Activated CD8-positive, alpha-beta memory T cell treated with anti-CD3 and anti-CD28 coated beads for 24 hours (primary cell): ENCODE measurements around the gene FOSL1.

Experiments
- DNase-seq: peaks from one replicate; pipeline ENCODE4 v3.0.0-alpha.2; 2020

Gene FOSL1

DNA sequence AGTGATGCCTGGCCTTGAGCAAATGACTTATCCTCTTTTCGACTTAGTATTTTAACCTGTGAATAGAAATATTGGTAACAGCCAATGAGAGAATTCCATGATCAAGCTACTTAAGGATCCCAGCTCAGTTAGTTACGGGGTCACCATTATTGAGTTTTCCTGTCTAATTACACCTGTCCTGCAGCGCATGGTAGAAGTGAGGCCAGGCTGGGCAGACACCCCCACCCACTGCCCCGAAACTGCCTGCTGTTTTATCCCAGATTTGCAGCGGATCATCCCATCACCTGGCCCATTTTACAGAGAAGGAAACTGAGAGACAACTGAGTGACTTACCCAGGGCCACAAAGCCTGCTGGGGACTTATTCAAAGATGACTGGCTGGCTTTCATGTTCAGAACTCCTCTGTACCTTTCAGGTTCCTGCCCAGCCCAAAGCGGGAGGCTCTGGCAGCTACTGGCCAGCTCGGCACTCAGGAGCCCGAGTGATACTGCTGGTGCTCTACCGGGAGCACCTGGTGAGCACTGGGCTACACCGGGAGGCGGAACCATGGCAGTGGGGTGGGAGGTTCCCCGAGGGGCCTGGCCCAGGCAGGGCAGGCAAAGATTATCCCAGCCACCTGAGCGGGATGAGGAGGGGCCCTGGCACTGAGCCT is 38.5 kb downstream of the FOSL1 start:
- DNase-seq, result no peak

DNA sequence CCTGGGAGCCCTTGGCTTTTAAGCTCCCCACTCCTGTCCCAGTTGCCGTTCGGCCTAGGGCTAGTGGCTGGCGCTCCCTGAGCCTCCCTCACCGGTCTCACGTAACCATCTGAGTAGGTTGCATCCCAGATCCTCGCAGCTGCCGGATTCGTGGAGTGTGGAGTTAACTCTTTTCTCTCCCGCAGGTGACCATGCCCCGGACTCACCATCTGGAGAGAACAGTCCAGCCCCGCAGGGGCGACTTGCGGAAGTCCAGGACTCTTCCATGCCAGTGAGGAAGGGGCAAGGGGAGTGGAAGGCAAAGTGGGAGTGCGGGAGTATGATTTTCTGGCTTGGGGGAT is 39.1 kb downstream of the FOSL1 start:
- DNase-seq, result no peak

DNA sequence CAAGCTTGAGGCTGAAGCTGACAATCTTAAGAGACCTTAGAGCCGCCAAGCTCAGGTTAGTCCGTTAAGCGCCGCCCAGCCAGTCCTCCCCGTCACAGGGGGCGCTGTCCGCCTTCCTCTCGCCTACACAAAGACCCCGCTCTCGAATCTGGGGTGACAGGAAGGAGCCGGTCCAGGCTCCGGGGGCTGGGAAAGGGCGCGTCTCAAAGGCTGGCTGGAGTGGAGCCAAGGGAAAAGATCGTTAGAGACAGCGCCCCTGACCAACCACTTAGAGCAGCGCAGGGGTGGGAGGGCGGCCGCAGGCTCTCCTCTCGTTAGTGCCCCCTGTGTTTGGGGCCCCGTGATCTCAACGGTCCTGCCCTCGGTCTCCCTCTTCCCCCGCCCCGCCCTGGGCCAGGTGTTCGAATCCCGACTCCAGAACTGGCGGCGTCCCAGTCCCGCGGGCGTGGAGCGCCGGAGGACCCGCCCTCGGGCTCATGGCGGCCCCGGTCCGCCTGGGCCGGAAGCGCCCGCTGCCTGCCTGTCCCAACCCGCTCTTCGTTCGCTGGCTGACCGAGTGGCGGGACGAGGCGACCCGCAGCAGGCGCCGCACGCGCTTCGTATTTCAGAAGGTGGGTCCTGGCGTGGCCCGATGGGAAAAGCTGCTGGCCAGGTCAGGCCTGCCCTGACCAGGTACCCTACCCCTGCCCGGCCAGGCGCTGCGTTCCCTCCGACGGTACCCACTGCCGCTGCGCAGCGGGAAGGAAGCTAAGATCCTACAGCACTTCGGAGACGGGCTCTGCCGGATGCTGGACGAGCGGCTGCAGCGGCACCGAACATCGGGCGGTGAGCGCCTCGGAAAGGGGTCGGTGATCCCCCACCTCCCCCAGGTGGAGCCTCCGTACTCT is 39.7 kb downstream of the FOSL1 start, which contains the start of gene MUS81:
Gene MUS81 (plus strand): TSS at position 156 of the 887 bp plus-strand sequence. CDS start 321 bp downstream, at position 477.
- DNase-seq, result peak; percentile 99

DNA sequence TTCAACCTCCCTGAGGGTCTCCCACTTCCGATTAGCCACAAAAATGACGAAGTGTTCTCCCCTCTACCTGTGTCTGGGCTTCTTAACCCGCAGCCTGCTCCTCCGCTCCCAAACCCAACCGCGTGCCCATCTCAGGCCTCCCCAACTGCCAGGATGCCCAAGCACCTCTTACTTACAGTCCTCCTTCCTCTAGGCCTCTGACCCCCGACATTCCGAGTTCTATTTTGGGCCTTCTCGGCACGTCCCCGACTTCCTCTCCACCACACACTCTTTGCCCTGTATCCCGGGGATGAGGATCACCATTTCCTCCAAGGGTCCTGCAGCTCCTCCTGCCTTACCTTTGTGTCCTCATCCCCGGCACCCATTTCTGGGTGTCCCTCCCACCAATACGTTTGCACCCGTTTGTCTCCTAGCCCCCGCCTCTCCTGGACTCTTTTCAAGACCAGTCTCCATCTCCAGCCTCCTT is 40.3 kb downstream of the FOSL1 start:
- no peak for DNase-seq

DNA sequence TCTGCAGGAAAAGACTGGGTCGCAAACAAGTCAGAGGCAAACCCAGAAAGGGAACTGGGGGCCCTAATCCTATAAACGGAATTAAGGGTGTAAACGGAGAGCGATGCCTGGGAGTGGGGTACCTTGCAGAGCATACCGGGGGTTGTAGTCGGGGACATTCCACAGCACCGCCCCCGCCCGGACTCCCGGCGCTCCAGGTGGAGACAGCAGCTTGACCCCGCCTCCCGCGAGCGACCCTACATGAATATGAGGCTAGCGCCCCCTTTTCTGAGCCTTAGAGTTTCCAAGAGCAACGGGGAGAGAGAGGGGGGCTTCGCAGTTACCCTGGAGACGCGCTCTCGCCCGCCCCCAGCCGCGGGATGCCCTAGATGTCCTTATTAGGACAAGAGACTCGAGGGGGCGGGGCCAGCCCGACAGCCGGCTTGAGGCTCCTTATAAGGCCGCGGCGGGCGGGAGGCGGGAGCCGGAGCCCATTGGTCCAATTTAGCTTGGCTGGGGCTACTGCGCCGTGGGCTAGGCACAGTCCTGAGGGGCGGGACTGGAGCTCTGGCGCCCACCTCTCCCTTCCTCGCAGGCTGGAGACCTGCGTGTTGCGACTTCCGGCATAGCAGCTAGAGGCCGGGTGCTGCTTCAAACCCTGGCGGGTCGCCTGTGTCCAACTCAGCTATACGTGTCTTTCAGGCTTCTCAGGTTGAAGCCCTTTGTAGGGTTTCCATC is 40.9 kb downstream of the FOSL1 start:
- peak; percentile 98 for DNase-seq

DNA sequence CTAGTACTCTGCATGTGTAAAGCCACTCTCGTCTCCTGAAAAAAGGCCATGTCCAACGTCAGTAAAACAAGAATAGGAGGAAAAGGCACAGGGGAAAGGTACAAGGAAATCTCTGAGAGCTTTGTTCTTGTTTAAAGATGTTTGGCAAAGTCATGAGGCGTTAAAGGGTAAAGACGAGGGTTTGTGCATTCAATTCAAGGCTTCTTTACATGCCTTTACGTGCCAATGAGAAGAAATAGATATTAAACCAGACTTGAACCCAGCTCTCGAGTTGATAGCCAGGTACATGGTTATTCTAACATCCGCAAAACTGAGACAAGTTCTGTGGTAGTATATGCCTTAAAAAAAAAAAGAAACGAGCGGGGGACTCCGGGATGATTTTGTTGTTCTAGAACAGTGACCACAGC is 41.5 kb downstream of the FOSL1 start:
- DNase-seq, result no peak

DNA sequence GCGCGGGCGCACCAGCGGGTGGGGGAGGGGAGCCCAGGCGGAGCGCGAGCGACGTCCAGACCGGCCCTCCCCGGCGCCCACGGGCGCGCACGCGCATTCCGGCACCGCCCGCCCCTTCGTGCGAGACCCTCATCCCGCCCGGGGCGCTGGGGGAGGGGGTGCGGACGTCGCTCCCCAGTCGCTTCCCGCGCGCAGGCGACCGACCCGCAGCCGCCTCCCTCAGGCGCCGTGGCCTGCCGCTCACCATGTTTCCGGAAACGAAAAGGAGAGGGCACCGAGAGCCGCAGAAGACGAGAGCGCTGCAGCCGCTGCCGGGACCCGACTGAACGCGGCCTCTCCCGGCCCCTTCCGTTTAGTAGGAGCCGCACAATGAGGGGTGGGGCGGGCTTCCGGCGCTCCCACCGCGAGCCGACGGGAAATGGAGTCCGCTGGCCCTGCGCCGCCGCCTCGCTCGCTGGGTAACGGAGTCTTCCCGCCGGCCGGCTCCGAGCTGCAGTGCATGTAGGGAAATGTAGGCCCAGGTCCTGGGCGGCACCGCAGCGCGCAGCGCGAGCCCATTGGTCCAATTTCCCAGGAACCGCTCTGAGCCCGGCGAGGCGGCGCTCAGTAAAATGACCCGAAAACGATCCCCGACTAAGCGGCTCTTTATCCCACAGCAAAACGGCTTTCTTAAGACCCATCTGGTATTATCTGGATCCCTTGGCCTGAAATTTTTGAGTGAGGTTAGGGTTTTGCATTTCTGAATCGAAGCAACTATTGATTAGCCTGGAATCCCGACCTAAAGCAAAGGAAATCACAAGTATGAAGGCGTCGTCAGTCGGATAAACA is 42.1 kb downstream of the FOSL1 start, which contains the start of gene CFL1:
Gene CFL1 (minus strand): TSS at position 328 of the 828 bp plus-strand sequence. CDS start 81 bp downstream, at position 247.
- DNase-seq, result peak; percentile 97

DNA sequence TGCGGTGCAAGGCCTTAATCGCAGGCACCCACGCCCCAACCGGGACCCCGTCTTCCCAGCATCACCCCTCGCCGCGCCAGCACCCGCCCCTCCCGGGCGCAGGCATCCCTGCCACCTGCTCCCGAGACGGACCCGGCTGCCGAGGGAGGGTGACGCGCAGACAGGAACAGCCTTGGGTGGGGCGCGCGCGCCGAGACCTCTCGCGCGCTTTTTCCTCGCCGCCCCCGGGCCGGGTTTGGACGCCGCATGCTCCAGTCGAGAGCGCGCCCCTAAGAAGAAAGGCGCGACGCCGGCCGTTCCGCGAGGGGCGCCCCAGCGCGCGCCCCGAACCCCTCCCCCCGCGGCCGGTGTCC is 42.7 kb downstream of the FOSL1 start:
- no peak for DNase-seq

DNA sequence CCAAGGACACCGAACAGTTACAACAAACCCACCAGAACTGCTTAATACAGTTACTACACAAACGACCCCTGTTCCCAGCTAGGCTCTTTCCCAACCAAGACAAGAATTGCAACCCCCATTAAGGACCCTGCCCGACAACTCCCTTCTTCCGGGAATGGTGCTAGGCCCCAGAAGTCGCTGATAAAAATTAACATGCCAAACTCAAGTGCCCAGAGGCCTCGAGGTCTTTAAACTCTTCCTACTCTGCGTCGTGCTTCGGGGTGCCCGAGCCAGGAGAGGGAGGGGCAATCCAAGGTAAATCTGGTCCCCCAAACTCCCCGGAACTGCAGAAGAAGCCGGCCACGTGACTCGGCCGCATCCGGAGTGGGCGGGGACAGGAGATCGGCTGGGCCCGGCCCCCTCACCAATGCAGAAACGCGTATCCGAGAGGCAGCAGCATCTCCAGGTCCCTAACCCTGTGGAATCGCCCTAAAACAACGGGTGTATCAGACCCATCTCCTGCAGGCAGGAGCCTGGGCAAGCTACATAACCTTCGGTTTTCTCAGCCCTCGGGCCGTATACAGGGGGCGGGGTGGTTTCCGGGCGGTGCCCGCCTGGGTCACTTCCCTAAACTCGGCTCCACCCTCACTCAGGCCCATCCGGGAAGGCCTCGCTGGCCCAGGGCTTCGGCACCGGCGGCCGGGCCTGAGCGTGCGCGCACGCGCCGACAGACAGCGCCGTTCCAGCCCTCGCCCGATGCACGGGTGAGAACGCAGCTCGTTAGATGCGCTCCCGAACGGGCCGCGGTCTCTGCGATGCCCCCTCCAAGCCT is 43.3 kb downstream of the FOSL1 start:
- DNase-seq, result peak; percentile 90

DNA sequence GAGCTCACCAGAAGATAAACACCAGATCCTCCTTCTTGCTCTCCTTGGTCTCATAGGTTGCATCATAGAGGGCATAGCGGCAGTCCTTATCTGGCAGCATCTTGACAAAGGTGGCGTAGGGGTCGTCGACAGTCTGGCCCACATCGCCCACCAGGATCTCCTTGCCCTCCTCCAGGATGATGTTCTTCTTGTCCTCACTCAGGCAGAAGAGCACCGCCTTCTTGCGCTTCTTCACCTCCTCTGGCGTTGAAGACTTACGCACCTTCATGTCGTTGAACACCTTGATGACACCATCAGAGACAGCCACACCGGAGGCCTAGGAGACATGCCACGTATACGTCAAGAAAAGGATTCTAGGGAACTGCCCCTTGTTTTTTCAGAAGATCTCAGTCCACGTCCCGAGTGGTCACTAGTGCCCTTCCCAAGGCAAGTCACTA is 44.2 kb downstream of the FOSL1 start:
- DNase-seq, result no peak

DNA sequence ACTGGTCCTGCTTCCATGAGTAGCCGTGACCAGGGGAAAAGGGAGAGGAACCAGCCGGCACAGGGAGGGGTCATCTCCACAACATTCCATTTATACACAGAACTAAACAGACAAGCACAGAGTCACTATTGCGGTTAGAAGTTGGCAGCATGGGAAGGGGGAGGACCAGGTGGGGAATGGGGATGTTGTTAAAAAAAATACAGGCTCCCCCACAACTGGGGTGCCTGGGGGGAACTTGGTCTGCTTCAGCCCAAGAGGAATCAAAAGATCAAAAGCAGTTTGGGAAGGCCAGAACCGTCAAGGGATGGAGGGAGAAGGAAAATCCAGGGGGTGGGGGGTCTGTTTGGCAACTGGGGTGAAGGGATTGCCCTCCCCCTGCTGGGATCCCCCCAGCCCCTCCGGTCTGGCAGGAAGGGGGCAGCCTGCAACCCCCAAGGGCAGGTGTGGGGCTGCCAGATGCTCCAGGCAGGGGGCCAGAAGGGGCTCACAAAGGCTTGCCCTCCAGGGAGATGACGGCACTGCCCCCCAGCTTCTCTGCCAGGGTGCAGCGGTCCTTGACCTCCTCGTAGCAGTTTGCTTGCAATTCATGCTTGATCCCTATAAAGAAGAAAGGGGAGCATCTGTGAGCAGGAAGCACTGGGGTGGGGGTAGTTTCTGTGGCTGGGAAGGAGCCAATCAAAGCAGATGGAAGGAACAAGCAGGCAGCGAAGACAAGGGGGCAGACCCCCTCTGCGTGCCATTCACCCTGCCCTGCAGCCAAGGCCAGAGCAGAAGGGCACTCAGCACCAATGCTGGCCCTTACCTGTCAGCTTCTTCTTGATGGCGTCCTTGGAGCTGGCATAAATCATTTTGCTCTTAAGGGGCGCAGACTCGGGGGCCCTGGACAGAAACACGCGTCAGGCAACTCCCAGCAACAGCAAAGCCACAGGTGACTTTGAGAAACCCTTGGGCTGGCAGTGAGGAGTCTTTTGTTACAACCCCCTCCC is 45.0 kb downstream of the FOSL1 start:
- no peak for DNase-seq

DNA sequence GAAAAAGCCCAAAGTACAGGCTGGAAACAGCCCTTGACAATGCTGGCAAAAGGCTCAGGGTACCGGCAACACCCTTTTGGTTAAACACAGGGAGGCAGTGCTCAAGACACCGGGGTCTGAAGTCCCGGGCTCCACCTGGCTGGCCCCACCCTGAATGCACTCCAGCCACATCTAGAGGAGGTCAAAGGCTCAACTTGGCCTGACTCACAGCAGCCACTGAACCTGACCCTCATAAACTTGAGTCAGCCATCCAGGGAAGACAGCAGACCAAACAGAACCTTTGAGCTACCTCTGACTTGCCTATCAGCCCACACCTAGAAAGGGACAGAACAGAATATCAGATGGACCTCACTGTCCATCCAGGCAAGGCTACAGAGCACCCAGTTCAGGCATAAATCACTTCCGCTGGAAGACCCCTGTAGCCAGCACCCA is 46.0 kb downstream of the FOSL1 start:
- no peak for DNase-seq

DNA sequence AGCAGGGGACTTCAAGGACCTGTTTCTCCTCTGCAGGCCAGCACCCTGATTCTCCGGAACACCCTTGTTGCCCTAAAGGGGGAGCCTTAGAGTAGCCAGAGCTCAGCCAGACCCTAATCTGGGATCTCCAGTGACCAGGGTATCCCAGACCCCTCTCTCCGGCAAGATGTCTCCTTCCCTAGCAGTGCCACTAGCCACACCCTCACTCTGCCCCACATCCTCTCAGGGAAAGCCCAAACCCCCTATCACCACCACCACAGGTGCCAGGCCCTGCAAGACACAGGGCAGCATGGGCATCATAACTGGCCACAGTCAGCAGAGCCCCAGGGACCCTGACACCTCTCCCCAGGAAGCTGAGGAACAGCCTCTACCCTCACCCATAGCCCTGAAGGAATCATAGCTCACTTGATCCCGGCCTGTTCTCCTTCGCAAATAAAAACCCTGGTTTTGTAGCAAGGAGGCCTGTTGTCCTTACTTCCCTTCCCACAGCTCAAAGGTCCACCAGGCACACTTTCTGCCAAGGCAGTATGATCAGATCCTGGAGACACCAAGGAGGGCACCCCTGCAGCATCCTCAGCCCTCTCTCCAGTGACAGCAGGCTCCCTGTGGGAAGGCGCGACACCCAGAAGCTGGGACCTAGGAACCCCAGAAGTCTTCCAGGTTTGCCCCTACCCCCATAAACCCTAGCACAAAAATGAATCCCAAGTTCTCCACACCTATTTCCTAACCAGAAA is 46.8 kb downstream of the FOSL1 start:
- DNase-seq, result no peak

DNA sequence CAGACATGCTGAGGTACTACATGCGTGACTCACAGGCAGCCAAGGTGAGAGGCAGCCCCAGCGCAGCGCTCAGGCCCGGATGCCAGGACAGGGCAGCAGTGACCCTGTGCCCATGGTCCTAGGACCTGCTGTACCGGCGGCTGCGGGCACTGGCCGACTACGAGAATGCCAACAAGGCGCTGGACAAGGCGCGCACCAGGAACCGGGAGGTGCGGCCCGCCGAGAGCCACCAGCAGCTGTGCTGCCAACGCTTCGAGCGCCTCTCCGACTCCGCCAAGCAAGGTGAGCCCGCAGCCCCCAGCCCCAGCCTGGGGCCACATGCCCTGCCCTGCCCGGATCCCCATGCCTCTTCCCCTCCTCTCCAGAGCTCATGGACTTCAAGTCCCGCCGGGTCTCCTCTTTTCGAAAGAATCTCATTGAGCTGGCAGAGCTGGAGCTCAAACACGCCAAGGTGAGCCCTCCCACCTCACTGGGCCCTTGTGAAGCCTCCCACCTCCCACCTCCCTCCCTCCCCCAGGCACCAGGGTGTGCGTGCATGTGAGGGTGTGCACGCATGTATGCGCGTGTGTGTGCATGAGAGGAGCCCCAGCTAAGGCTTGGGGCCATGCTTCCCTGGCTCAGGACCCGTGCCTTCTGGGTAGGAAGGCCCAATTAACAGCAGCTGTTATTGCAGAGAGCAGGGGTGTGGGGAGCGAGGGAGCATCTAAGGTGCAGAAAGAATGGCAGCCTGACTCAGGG is 47.5 kb downstream of the FOSL1 start:
- DNase-seq, result no peak

DNA sequence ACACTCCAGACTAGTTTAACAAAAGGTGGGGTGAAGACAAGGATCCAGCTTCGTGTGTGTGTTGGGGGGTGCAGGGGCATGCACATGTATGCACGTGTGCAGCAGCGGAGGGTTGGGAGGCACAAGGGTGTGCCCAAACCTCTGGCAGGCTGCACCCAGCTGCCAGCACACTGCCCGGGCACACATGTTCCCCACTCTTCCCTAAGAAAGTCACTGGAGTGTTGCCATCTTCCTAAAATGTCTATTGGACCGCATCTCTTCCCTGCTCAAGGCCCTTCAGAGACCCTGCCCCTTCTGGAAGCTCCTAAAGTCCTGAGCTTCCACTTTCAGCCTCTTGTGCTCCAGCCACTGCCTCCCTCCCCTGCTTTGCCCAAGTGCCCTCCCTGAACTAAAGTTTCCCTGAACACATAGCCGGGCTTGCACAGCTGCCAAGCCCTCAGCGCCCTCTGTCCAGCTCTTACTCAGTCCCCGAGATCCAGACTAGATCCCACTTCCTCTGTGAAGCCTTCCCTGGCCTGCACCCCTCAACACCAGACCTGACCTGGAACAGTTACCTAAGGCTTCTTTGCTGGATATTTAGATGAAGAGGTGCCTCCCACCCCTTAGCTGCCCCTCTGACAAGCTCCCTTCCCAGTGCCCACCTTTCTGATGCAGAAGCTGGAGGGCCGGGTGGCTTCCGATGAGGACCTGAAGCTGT is 48.2 kb downstream of the FOSL1 start:
- DNase-seq, result no peak

DNA sequence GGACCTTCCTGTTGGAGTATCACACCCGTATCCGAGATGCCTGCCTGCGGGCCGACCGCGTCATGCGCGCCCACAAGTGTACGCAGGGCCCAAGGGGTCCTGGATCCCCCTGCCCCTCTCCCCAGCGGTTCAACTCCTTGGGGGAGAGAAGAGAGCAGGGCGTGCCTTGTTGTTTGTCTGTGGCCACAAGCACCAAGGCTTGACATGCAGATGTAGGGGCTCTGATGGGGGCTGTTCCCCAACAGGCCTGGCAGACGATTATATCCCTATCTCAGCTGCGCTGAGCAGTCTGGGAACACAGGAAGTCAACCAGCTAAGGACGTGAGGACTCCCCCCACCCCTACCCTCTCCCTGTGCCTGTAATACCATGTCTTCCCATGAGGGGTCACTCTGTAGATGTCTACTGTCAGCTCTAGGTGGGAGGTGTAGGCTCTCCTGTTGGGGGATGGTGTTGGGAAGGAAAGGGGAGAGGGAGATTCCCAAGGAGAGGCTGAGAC is 49.1 kb downstream of the FOSL1 start:
- DNase-seq, result no peak

DNA sequence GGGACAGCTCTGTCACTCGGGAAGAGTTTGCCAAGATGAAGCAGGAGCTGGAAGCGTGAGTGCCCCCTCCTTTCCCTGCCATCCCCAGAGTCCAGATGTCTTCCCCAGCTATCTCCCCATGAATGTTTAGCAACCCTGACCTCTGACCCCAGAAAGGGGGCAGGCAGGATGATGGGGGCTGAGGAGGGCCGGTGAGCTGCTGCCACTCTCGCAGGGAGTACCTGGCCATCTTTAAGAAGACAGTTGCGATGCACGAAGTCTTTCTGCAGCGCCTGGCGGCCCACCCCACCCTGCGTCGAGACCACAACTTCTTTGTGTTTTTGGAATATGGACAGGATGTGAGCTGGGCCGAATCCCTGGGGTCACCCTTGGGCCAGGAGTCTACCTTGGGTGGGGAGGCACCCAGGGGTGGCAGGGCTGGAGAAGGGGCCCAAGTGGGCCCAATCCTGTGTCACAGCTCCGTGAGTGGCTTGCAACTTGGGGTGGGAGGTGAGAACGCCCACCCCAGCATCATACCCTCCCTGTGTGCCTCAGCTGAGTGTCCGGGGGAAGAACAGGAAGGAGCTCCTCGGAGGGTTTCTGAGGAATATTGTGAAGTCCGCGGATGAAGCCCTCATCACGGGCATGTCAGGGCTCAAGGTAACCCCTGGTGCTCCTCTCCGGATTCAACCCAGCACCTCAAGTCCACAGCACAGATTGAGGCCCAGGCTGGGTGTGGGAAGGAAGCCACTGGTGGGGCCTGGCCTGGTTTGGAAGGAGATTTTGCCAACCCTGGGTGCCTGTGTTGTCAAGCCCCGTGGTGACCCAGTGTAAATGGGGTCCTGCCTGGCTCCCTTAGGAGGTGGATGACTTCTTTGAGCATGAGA is 49.7 kb downstream of the FOSL1 start:
- no peak for DNase-seq
